Measurements from ENCODE around the gene TRIM72. TPM values are rescaled to one million over a fixed set of nuclear protein-coding genes. Genes with fewer than 3 reads are reported as not detected.
"Not testable (repeated sequence)": the region's sequence is repeated elsewhere in the genome, so short reads cannot be mapped to it uniquely, and the experiment has no call there.

The TRIM72 gene
- total RNA-seq (under 1 TPM in 1 of 5 donors, not detected in 4; under 0.01 TPM), polyA plus RNA-seq (under 1 TPM in 2 of 3 donors, not detected in 1; 0.10 to 0.15 TPM)
- long read RNA-seq, donor 1 = 0 reads
- long read RNA-seq, donor 2 = 0 reads
- long read RNA-seq, donor 3 = 0 reads
- long read RNA-seq, donor 4 = 0 reads
- long read RNA-seq, donor 5 = 0 reads
- long read RNA-seq, donor 6 = 0 reads
- long read RNA-seq, donor 7 = 0 reads
- long read RNA-seq, donor 8 = 0 reads
- long read RNA-seq, donor 9 = 0 reads
- long read RNA-seq, donor 10 = 0 reads

DNA sequence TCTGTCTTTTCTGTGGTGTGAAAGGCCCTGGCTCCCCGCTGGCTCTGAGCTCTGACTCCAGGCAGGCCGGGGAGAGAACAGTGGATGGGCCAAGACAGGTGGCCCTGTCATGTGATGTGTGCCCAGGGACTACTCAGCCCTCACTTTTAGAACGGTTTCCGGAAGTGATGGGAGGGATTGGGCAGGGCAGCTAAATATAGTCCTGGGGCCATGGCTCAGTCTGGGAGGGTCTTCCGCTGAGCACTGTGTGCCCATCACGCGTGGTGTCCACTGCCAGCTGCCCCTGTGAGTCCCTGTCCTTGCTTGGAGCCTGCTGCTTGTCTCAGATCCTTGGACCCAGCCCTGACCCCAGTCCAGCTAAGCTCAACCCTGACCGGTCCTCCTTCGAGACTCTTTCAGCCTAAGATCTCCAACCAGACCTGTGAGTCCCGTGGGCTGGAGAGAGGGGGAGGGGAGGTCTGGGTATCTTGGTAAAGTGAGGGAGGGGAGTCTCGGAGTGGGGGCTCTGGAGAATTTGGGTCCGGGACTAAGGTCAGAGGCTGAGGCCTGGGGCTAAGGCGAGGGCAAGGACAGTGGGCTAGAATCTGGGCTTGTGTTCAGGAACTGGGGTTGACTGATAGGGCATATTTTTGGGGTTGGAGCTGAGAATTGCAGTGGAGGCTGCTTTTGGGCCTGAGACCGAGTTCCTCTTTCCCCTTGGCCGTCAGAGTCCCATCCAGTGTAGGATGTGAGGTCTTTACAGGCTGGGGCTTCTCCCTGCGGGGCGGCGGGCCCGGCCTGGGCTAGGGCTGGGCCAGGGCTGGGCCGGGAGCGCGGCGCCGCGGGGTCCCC, at the start of gene TRIM72:
TRIM72 (plus strand) TSS at position 243 of the 831 bp plus-strand sequence. CDS start 620 bp downstream, outside the sequence.
- TF ChIP-seq, protein P1, sequence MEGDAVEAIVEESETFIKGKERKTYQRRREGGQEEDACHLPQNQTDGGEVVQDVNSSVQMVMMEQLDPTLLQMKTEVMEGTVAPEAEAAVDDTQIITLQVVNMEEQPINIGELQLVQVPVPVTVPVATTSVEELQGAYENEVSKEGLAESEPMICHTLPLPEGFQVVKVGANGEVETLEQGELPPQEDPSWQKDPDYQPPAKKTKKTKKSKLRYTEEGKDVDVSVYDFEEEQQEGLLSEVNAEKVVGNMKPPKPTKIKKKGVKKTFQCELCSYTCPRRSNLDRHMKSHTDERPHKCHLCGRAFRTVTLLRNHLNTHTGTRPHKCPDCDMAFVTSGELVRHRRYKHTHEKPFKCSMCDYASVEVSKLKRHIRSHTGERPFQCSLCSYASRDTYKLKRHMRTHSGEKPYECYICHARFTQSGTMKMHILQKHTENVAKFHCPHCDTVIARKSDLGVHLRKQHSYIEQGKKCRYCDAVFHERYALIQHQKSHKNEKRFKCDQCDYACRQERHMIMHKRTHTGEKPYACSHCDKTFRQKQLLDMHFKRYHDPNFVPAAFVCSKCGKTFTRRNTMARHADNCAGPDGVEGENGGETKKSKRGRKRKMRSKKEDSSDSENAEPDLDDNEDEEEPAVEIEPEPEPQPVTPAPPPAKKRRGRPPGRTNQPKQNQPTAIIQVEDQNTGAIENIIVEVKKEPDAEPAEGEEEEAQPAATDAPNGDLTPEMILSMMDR (IDR thresholded peaks at IDR 0.05) = no peak
- TF ChIP-seq EP300 (IDR thresholded peaks at IDR 0.05) (no peak), POLR2AphosphoS5 (IDR thresholded peaks at IDR 0.05) (no peak), POLR2A (IDR thresholded peaks at IDR 0.05) (no peak)
- Histone ChIP-seq H3K4me1 (peaks cover 25 to 30% (median 28%) of the 10 kb centered on the region in 4 donors), H3K27me3 (peaks cover 4 to 64% (median 45%) of the 10 kb centered on the region in 3 donors), H3K36me3 (no peaks in the 10 kb centered on the region), H3K4me3 (peak within 1 kb of the TSS; percentile 39 to 61 (median 46)), H3K27ac (no peak within 1 kb of the TSS), H3K9me3 (no peaks in the 10 kb centered on the region)
- DNase-seq = no peak
- intact Hi-C loops (cut with DNase I; ENCODE audit: low total_unique reads) = no loop called here
- WGBS, 5 donors = 64 to 83% (median 78%) methylated on average over 12 to 25 of the region's 25 CpGs

DNA sequence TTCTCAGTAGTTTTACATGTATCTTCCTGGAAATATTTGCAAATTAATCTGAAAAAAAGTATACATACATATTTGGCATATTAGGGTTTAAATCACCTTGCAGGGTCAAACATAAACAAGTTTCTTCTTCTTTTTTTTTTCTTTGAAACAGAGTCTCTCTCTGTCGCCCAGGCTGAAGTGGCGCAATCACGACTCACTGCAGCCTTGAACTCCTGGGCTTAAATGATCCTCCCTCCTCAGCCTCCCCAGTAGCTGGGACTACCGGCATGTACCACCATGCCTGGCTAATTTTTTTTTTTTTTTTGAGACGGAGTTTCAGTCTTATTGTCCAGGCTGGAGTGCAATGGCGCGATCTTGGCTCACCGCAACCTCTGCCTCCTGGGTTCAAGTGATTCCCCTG, 46.6 kb upstream of the TRIM72 start:
- TF ChIP-seq POLR2A (IDR thresholded peaks at IDR 0.05) (no peak), POLR2AphosphoS5 (IDR thresholded peaks at IDR 0.05) (no peak), EP300 (IDR thresholded peaks at IDR 0.05) (no peak)
- TF ChIP-seq, protein P1 (IDR thresholded peaks at IDR 0.05) = no peak
- no peaks in the 10 kb centered on the region for H3K36me3 ChIP-seq
- 89 to 94% (median 91%) methylated on average over 8 of the region's 8 CpGs for WGBS, 5 donors

GRCh38 chr16:31168848-31169247, 45.1 kb upstream of the TRIM72 start:
- DNase-seq = no peak
- WGBS, 5 donors = 43 to 79% (median 52%) methylated on average over 2 of the region's 2 CpGs
- Histone ChIP-seq H3K4me3 (no peak overlapping the region), H3K36me3 (no peaks in the 10 kb centered on the region), H3K27ac (no peak overlapping the region), H3K27me3 (no peaks in the 10 kb centered on the region), H3K9me3 (no peaks in the 10 kb centered on the region), H3K4me1 (no peaks in the 10 kb centered on the region)
- intact Hi-C loops (cut with DNase I; ENCODE audit: low total_unique reads) = no loop called here
- TF ChIP-seq POLR2A (IDR thresholded peaks at IDR 0.05) = no peak
- TF ChIP-seq, protein P1 (IDR thresholded peaks at IDR 0.05) = no peak
- no peak for TF ChIP-seq EP300 (IDR thresholded peaks at IDR 0.05)
- TF ChIP-seq POLR2AphosphoS5 (IDR thresholded peaks at IDR 0.05) = no peak

More for the DNA sequence above, 46.6 kb upstream of the TRIM72 start:
- no peaks in the 10 kb centered on the region for H3K4me1 ChIP-seq
- H3K9me3 ChIP-seq = no peaks in the 10 kb centered on the region
- H3K4me3 ChIP-seq = no peak overlapping the region
- no peak overlapping the region for H3K27ac ChIP-seq
- DNase-seq = no peak
- intact Hi-C loops (cut with DNase I; ENCODE audit: low total_unique reads) = no loop called here
- H3K27me3 ChIP-seq = no peaks in the 10 kb centered on the region

GRCh38 chr16:31170048-31170447, 43.9 kb upstream of the TRIM72 start:
- H3K27me3 ChIP-seq; H3K27ac ChIP-seq; H3K4me1 ChIP-seq; H3K9me3 ChIP-seq; H3K36me3 ChIP-seq; H3K4me3 ChIP-seq; intact Hi-C loops (cut with DNase I; ENCODE audit: low total_unique reads): not testable (repeated sequence)
- peak in 1 of 2 donors; percentile 24 for DNase-seq
- no CpG with 5 or more reads among the region's 2 CpGs for WGBS, 5 donors
